Small intestine (tissue), 7 donors: ENCODE results near the gene MUC6. TPM values are rescaled to one million over a fixed set of nuclear protein-coding genes. Genes with fewer than 3 reads are reported as not detected.

Experiments used
- DNase-seq, 2 donors: peaks; one replicate each; pipeline versions ENCODE4 v3.0.0 to v3.0.0-alpha.2; 2013
- FAIRE-seq: peaks from 2 replicates; lab custom pipeline; 2012; peaks lifted over from hg19 to GRCh38; lab: Jason Lieb, UNC
- H3K27ac ChIP-seq, 3 donors: one replicate each; pipeline ENCODE4 v1.5.1; 2013; ENCODE audit warnings: low read length in 2 of 3, mild to moderate bottlenecking in 2 of 3, control low read depth in 1 of 3, inconsistent platforms in 1 of 3, low read depth in 1 of 3, moderate library complexity in 1 of 3
- H3K27me3 ChIP-seq, 3 donors: one replicate each; pipeline ENCODE4 v1.6.1; 2013; ENCODE audit warnings: low read length in 3 of 3, inconsistent platforms in 1 of 3; ENCODE audit not compliant: control insufficient read depth in 3 of 3, insufficient read depth in 3 of 3
- H3K36me3 ChIP-seq, 3 donors: one replicate each; pipeline ENCODE4 v1.6.1; 2013; ENCODE audit warnings: low read length in 3 of 3, inconsistent platforms in 1 of 3, low read depth in 1 of 3, mild to moderate bottlenecking in 1 of 3, moderate library complexity in 1 of 3; ENCODE audit not compliant: control insufficient read depth in 3 of 3, insufficient read depth in 2 of 3
- H3K4me1 ChIP-seq, 3 donors: one replicate each; pipeline ENCODE4 v1.6.1; 2013; ENCODE audit warnings: low read length in 2 of 3, inconsistent platforms in 1 of 3, low read depth in 1 of 3, mild to moderate bottlenecking in 1 of 3, moderate library complexity in 1 of 3; ENCODE audit not compliant: control insufficient read depth in 3 of 3, insufficient read depth in 2 of 3
- H3K4me3 ChIP-seq, 3 donors: one replicate each; pipeline ENCODE4 v1.5.1; 2013; ENCODE audit warnings: low read length in 3 of 3, control low read depth in 1 of 3, inconsistent platforms in 1 of 3, low read depth in 1 of 3, mild to moderate bottlenecking in 1 of 3, moderate library complexity in 1 of 3
- H3K9me3 ChIP-seq, 2 donors: one replicate each; pipeline ENCODE4 v1.6.1; 2013; ENCODE audit warnings: low read depth in 1 of 2, low read length in 1 of 2; ENCODE audit not compliant: control insufficient read depth in 2 of 2, insufficient read depth in 1 of 2
- WGBS, 3 donors: extraction: QIAGEN DNeasy Blood & Tissue Kit; methylation state at CpG; one replicate each; pipeline ENCODE4 v1.1.7; 2013; 5-methylcytosine and 5-hydroxymethylcytosine counted together
- polyA plus RNA-seq, 4 donors: library from polyadenylated mRNA; stranded (reverse) in 3 of 4; unstranded in 1 of 4; fragments of 200-250 nt in 3 of 4; fragments of 120-200 nt in 1 of 4; gene quantifications; one replicate each; pipeline versions ENCODE4 v1.2.1 to v1.2.3, GENCODE V29; 2013
- donor health status: healthy with polysubstance abuse.
- donor health status: control.
- donor health status: control.
- donor health status: Bipolar disorder and iron deficiency.
- donor health status: healthy.

Gene MUC6
- polyA plus RNA-seq, 4 donors = 0.09 to 0.34 (median 0.22) TPM; not detected in 1

DNA sequence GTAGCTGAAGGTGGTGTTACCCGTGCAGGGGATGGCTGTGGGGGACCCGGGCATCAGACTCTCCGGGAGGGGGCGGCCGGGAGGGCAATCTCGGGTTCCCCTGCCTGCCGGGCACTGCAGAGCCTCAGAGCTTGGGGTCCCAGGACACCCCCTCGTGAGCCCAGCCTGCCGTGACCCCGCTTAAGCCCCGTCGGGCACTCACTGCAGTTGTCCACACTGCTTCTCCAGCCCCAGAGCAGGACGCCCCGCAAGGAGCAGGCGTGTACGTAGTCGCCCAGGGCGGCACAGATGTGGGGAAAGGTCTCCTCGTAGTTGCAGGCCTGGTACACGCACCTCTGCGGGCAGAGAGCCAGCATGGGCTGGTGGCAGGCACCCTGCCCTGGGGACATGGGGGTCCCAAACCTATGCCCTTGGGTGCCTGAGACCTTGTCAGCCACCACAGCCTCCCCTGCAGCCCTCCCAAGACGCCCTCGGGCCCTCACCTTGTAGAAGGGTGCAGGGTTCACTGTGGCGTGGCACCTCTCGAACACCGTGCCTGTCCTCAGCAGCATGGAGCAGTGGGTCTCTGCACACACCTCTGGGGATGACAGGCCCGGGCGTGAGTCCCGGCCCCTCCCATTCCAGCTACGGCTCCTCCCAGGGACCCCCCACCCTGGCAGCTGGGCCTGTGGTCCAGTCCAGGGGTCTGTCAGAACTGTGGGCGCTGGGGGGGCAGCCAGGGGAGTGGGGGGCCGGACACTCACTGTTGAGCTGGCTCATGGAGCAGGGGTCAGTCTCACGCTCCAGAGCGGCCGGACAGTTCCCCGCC lies 8.8 kb downstream of the MUC6 start:
- no peaks in the 10 kb centered on the region for H3K27me3 ChIP-seq
- no peak for DNase-seq
- peaks cover 0 to 7% (median 0%) of the 10 kb centered on the region in 3 donors for H3K36me3 ChIP-seq
- no peaks in the 10 kb centered on the region for H3K9me3 ChIP-seq
- no peak overlapping the region for H3K27ac ChIP-seq
- no peak overlapping the region for H3K4me3 ChIP-seq
- no peaks in the 10 kb centered on the region for H3K4me1 ChIP-seq
- WGBS, 3 donors = 72 to 80% (median 74%) methylated on average over 28 to 36 of the region's 36 CpGs
- FAIRE-seq = no peak

DNA sequence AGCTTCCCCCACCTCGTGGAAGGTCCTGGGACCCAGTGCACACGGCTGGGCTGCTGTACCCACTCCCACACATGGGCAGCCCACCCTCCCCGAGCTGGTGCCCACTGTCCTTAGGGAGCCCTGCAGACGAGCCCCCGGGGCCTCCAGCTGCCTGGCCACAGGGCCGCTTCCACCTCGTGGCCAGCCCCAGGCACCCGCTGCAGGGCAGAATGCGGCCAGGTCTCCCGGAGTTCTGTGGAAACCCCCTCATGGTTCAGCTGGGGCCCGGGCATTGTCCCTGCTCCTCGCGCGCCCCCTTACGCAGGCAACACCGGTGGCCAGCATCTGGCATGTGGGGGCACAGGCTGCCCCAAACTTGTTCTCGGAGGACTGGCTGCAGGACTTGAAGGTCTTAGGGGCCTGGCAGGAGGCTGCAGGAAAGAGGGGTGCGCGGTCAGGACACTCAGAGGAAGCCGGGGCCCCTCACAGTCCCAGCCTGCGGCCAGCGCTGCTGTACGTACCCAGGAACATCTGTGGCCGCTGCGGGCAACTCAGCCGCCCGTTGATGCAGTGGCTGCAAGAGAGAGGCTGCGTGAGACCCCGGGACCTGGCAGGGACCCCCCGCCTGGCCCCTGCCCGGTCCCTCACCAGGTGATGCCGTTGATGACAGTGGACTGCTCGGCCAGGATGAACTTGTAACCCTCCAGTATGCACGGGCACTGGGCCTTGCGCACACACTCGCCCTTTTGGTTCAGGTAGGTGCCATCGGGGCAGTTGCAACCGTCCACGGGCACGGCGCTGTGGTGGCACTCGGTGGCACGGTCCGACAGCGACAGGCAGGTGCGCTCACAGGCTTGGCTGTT lies 9.7 kb downstream of the MUC6 start:
- Histone ChIP-seq H3K9me3 (no peaks in the 10 kb centered on the region), H3K4me1 (no peaks in the 10 kb centered on the region), H3K27ac (no peak overlapping the region), H3K27me3 (no peaks in the 10 kb centered on the region), H3K36me3 (peaks cover 0 to 7% (median 0%) of the 10 kb centered on the region in 3 donors), H3K4me3 (no peak overlapping the region)
- 82 to 88% (median 85%) methylated on average over 41 to 46 of the region's 46 CpGs for WGBS, 3 donors
- FAIRE-seq (no peak), DNase-seq (no peak)

DNA sequence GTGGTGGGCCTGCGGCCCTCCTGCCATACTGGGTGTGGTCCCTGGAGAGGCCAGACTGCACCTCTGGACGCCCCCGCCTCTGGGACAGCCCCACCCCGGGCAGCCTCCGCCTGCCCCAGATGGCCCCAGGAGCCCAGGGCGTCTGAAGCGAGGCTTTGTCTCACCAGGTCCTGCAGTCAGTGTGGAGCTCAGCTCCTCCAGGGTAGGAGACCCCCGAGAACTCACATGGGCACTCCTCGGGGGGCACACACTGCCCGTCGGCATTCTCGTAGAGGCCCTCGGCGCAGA lies 10.4 kb downstream of the MUC6 start:
- Histone ChIP-seq H3K36me3 (peaks cover 0 to 7% (median 0%) of the 10 kb centered on the region in 3 donors), H3K27me3 (no peaks in the 10 kb centered on the region), H3K4me3 (no peak overlapping the region), H3K9me3 (no peaks in the 10 kb centered on the region), H3K27ac (no peak overlapping the region), H3K4me1 (no peaks in the 10 kb centered on the region)
- 68 to 84% (median 83%) methylated on average over 9 to 14 of the region's 14 CpGs for WGBS, 3 donors
- FAIRE-seq = no peak
- no peak for DNase-seq

DNA sequence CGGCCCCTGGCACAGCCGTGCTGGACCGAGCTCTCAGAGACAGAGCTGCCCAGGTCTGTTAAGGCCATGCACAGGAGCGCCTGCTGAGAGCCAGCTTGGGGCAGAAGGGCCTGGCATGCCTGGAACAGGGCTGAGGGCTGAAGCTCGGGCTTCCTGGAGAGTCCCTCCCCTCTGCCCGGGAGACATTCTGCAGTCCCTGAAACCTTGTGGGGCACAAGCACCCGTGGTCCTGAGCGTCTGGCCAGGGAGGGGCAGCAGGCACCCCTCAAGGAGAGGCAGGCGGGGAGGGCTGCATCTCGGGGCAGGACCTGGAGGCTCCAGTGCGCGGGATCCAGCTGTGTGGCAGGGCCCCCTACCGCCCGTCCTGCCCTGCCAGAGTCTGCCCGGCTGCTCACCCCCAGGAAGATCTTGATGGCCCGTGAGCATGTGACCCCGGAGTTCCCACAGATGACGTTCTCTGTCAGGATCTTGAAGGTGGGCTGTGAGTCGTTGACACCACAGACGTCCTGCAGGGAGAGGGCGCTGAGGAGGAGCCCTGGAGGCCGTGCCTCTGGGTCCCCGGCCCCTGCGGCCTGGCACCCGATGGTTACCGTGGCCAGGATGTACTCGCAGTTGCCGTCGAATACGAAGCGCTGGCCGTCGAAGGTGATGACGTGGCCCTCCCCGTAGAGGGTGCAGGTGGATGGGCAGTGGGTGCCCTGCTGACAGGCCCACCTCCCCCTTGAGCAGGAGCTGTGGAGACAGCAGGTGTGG lies 10.9 kb downstream of the MUC6 start:
- H3K27me3 ChIP-seq = no peaks in the 10 kb centered on the region
- WGBS, 3 donors = 60 to 77% (median 67%) methylated on average over 34 to 35 of the region's 35 CpGs
- no peaks in the 10 kb centered on the region for H3K4me1 ChIP-seq
- DNase-seq = no peak
- H3K4me3 ChIP-seq = no peak overlapping the region
- H3K9me3 ChIP-seq = no peaks in the 10 kb centered on the region
- no peak overlapping the region for H3K27ac ChIP-seq
- peaks cover 0 to 9% (median 0%) of the 10 kb centered on the region in 3 donors for H3K36me3 ChIP-seq
- FAIRE-seq = no peak

DNA sequence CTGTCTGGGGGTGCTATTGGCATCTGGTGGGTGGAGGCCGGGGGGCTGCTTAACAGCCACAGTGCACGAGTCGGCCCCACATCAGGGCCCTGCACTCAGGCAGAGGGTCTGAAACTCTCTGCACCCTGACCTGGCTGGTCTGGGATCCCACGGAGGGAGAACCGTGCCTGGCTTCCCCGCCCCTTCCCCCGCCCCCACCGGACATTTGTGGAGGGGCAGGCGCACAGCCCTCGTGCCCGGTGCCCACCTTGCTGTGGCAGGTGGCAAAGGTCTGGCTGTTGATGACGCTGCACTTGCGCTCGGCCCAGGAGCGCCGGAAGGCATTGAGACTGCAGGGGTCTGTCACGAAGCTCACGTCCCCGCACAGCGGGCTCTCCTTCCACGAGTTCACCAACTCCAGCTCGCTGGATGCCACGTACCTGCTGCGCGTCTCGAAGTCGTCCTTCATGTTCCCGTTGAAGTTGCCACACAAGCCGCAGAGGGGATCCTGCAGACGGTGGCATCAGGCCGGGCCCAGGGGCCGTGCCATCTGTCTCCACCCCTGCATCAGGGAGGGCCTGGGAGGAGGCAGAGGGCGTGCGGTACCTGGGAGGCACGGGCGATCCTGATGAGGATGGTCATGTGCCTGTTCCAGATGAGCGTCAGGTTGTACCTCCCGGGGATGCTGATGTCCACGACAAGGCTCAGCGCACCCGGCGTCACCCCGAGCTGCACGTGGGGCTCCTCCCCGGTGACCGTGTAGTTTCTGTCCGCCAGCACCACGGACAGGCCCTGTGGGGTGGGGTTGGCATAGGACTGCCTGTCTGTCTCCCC lies 11.7 kb downstream of the MUC6 start:
- H3K27me3 ChIP-seq = no peaks in the 10 kb centered on the region
- 74 to 88% (median 79%) methylated on average over 43 to 48 of the region's 48 CpGs for WGBS, 3 donors
- no peaks in the 10 kb centered on the region for H3K4me1 ChIP-seq
- H3K36me3 ChIP-seq = peaks cover 0 to 9% (median 0%) of the 10 kb centered on the region in 3 donors
- H3K9me3 ChIP-seq = no peaks in the 10 kb centered on the region
- no peak for DNase-seq
- no peak overlapping the region for H3K4me3 ChIP-seq
- no peak overlapping the region for H3K27ac ChIP-seq
- FAIRE-seq = no peak

DNA sequence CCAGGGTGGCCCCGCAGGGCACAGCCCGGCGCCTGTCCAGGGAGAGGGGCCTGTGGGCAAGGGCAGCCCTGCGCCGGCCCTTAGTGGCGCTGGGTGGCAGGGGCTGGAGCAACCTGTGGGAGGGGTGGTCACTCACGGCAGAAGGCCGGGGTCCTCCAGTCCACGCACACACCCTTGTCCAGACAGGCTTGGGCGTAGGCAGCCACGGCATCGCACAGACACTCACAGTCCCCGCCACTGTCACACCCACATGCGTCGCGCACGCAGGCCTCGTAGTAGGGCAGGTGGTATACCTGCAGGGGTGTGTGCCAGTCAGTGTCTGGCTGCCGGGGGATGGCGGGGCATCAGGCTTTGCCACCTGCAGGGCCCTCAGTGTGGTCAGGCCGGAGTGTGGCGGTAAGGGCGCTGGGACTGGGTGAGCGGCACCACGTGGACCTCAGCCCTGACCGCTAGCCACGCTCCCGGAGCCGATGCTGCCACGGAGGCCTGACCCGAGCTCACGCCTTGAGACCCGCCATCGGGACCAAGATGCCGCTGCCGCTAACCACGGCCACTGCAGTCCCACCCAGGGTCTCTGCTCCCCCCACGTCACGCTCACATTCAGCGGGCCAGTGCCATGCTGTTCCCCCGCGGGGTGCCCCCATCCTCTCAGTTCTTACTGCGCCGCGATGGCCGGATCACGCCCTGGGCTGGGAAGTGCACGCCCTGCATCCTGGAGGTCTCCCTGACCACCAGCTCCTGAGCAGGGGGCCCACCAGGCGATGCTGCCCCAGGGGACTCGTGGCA lies 12.5 kb downstream of the MUC6 start:
- DNase-seq (no peak), FAIRE-seq (no peak)
- H3K27me3 ChIP-seq = no peaks in the 10 kb centered on the region
- H3K27ac ChIP-seq = no peak overlapping the region
- 91 to 94% (median 93%) methylated on average over 48 to 50 of the region's 50 CpGs for WGBS, 3 donors
- H3K4me3 ChIP-seq = no peak overlapping the region
- no peaks in the 10 kb centered on the region for H3K9me3 ChIP-seq
- no peaks in the 10 kb centered on the region for H3K4me1 ChIP-seq
- H3K36me3 ChIP-seq = peaks cover 0 to 9% (median 0%) of the 10 kb centered on the region in 3 donors

DNA sequence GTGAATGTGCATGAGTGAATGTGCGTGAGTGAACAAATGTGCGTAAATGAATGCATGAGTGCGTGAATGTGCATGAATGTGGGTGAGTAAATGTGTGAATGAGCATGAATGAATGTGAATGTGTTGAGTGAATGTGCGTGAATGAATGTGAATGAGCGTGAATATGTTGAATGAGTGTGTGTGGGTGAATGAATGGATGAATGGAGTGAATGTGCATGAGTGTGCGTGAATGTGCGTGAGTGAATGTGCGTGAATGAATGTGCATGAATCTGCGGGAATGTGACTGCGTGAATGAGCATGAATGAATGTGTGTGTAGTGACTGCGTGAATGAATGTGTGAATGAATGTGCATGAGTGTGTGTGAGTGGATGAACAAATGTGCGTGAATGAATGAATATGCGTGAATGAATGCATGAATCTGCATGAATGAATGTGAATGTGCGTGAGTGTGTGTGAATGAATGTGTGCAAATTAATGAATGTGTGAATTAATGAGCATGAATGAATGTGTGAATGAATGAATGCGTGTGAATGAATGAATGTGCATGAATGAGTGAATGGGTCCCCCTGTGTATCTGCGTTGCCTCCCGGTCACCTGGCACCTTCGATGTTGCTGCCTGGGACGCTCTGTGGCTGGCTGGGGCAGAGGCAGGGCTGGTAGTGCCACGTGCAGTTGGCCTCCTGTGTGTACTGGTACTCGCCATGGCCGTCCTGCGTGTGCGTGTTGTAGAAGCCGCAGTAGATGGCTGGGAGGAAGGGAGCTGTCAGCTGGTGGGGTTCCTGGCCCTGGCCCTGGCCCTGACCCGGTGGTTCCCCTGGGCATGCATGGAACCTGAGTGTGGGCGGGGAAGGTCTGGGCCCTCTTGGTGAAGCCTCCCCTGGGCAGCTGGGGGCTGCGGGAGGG lies 13.4 kb downstream of the MUC6 start:
- no peak for FAIRE-seq
- H3K4me3 ChIP-seq = no peak overlapping the region
- no peaks in the 10 kb centered on the region for H3K4me1 ChIP-seq
- no peaks in the 10 kb centered on the region for H3K9me3 ChIP-seq
- no peak for DNase-seq
- H3K27ac ChIP-seq = no peak overlapping the region
- H3K27me3 ChIP-seq = no peaks in the 10 kb centered on the region
- peaks cover 0 to 9% (median 0%) of the 10 kb centered on the region in 3 donors for H3K36me3 ChIP-seq
- WGBS, 3 donors = 92 to 94% (median 93%) methylated on average over 27 to 28 of the region's 28 CpGs
